ENCODE data around the gene CCNT1.

GRCh38 chr12:48695859-48696258 lies 20.6 kb downstream of the CCNT1 start:
- TF ChIP-seq, protein P1, sequence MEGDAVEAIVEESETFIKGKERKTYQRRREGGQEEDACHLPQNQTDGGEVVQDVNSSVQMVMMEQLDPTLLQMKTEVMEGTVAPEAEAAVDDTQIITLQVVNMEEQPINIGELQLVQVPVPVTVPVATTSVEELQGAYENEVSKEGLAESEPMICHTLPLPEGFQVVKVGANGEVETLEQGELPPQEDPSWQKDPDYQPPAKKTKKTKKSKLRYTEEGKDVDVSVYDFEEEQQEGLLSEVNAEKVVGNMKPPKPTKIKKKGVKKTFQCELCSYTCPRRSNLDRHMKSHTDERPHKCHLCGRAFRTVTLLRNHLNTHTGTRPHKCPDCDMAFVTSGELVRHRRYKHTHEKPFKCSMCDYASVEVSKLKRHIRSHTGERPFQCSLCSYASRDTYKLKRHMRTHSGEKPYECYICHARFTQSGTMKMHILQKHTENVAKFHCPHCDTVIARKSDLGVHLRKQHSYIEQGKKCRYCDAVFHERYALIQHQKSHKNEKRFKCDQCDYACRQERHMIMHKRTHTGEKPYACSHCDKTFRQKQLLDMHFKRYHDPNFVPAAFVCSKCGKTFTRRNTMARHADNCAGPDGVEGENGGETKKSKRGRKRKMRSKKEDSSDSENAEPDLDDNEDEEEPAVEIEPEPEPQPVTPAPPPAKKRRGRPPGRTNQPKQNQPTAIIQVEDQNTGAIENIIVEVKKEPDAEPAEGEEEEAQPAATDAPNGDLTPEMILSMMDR (conservative IDR thresholded peaks at IDR 0.05; ENCODE audit: low read depth, low read length): no peak
- no peak for TF ChIP-seq EZH2 (IDR thresholded peaks at IDR 0.05; ENCODE audit: borderline replicate concordance, low read depth, low read length, poor library complexity, severe bottlenecking)

All from A673 (cell line).